ENCODE data around the gene ZNG1A.
"Not testable (repeated sequence)": the region's sequence is repeated elsewhere in the genome, so short reads cannot be mapped to it uniquely, and the experiment has no call there.

The ZNG1A gene

GRCh38 chr9:169757-170156 lies 9.1 kb downstream of the ZNG1A start:
- not testable (repeated sequence) for DNase-seq

- not testable (repeated sequence) for DNase-seq
These were observed 19.0 kb downstream of the ZNG1A start for GRCh38 chr9:159871-160270.

- DNase-seq, result not testable (repeated sequence)
These were observed 27.7 kb downstream of the ZNG1A start for GRCh38 chr9:151173-151572.

GRCh38 chr9:139880-140279 lies 39.0 kb downstream of the ZNG1A start:
- not testable (repeated sequence) for DNase-seq

GRCh38 chr9:117995-118467 lies 60.8 kb downstream of the ZNG1A start, which contains the start of gene FOXD4:
Gene FOXD4 (minus strand): TSS chr9:118417. CDS start chr9:118119, 298 bp downstream.
- not testable (repeated sequence) for DNase-seq

- not testable (repeated sequence) for DNase-seq
These were observed 61.5 kb downstream of the ZNG1A start for GRCh38 chr9:117144-117994.

- not testable (repeated sequence) for DNase-seq
These were observed 62.4 kb downstream of the ZNG1A start for GRCh38 chr9:116239-117077.

- not testable (repeated sequence) for DNase-seq
These were observed 63.8 kb downstream of the ZNG1A start for GRCh38 chr9:115118-115451.

GRCh38 chr9:114267-115117 lies 64.4 kb downstream of the ZNG1A start:
- not testable (repeated sequence) for DNase-seq

GRCh38 chr9:113468-114266 lies 65.2 kb downstream of the ZNG1A start:
- not testable (repeated sequence) for DNase-seq

- DNase-seq, result not testable (repeated sequence)
These were observed 66.0 kb downstream of the ZNG1A start for GRCh38 chr9:112589-113467.

GRCh38 chr9:110672-111071 lies 68.2 kb downstream of the ZNG1A start:
- DNase-seq, result not testable (repeated sequence)

- DNase-seq, result not testable (repeated sequence)
These were observed 69.3 kb downstream of the ZNG1A start for GRCh38 chr9:109540-109939.

- not testable (repeated sequence) for DNase-seq
These were observed 69.9 kb downstream of the ZNG1A start for GRCh38 chr9:108742-109495.

GRCh38 chr9:105991-106390 lies 72.9 kb downstream of the ZNG1A start:
- not testable (repeated sequence) for DNase-seq

- not testable (repeated sequence) for DNase-seq
These were observed 78.4 kb downstream of the ZNG1A start for GRCh38 chr9:100430-100829.

- DNase-seq, result not testable (repeated sequence)
These were observed 79.0 kb downstream of the ZNG1A start for GRCh38 chr9:99867-100266.

GRCh38 chr9:98775-99174 lies 80.1 kb downstream of the ZNG1A start:
- DNase-seq, result not testable (repeated sequence)

- not testable (repeated sequence) for DNase-seq
These were observed 83.9 kb downstream of the ZNG1A start for GRCh38 chr9:94992-95391.

- DNase-seq, result not testable (repeated sequence)
These were observed 84.5 kb downstream of the ZNG1A start for GRCh38 chr9:94323-94722.

All from NCI-H774 (cell line).